HG02973 (cell line): ENCODE results near the gene CASP4.

ENCODE experiments used
- ATAC-seq: cut with Tn5 transposase; IDR thresholded peaks from one replicate; pipeline ENCODE4 v1.9.1; 2021; ENCODE audit warnings: moderate library complexity; ENCODE audit not compliant: unreplicated experiment

CASP4 gene

GRCh38 chr11:104895634-104896033, 72.7 kb downstream of the CASP4 start:
- no peak for ATAC-seq

GRCh38 chr11:104893876-104894275, 74.5 kb downstream of the CASP4 start:
- no peak for ATAC-seq
